Ishikawa (cell line): ENCODE measurements around the gene NUDT7.

ENCODE experiments used
- CEBPB ChIP-seq: IDR thresholded peaks from 2 replicates; pipeline ENCODE4 v1.6.1; 2012
- CREB1 ChIP-seq: IDR thresholded peaks from 2 replicates; pipeline ENCODE4 v1.6.1; 2012; ENCODE audit warnings: low read depth
- EGR1 ChIP-seq: IDR thresholded peaks from 2 replicates; pipeline ENCODE4 v1.6.1; 2012
- EP300 ChIP-seq: IDR thresholded peaks from 2 replicates; pipeline ENCODE4 v1.6.1; 2012; ENCODE audit warnings: borderline replicate concordance
- FOXM1 ChIP-seq: IDR thresholded peaks from 2 replicates; pipeline ENCODE4 v1.6.1; 2012; ENCODE audit warnings: low read depth, borderline replicate concordance
- MAX ChIP-seq: IDR thresholded peaks from 2 replicates; pipeline ENCODE4 v1.6.1; 2012
- NFIC ChIP-seq: IDR thresholded peaks from 2 replicates; pipeline ENCODE4 v1.6.1; 2012
- RAD21 ChIP-seq: IDR thresholded peaks from 2 replicates; pipeline ENCODE4 v1.6.1; 2012; ENCODE audit warnings: low read depth
- REST ChIP-seq: IDR thresholded peaks from 2 replicates; pipeline ENCODE4 v1.6.1; 2012; ENCODE audit warnings: low read depth, mild to moderate bottlenecking
- TAF1 ChIP-seq: IDR thresholded peaks from 2 replicates; pipeline ENCODE4 v1.6.1; 2012; ENCODE audit warnings: low read depth, mild to moderate bottlenecking
- TCF12 ChIP-seq: IDR thresholded peaks from 2 replicates; pipeline ENCODE4 v1.6.1; 2012; ENCODE audit warnings: low read depth
- TEAD4 ChIP-seq: IDR thresholded peaks from 2 replicates; pipeline ENCODE4 v1.6.1; 2012
- USF1 ChIP-seq: IDR thresholded peaks from 2 replicates; pipeline ENCODE4 v1.6.1; 2012
- YY1 ChIP-seq: IDR thresholded peaks from 2 replicates; pipeline ENCODE4 v1.6.1; 2012; ENCODE audit warnings: low read depth
- ZBTB7A ChIP-seq: IDR thresholded peaks from 2 replicates; pipeline ENCODE4 v1.6.1; 2012; ENCODE audit warnings: low read depth

NUDT7 gene

GRCh38 chr16:77723108-77723514, 797 bp downstream of the NUDT7 start:
- TF ChIP-seq EP300 (no peak), CREB1 (no peak), EGR1 (no peak), TAF1 (no peak), USF1 (no peak), TEAD4 (no peak), TCF12 (no peak), REST (no peak), FOXM1 (no peak), MAX (no peak), RAD21 (no peak), CEBPB (no peak)

GRCh38 chr16:77724174-77724573, 1.9 kb downstream of the NUDT7 start:
- no peak for TF ChIP-seq TAF1
- no peak for TF ChIP-seq YY1
- no peak for TF ChIP-seq MAX
- TF ChIP-seq CREB1 = no peak
- no peak for TF ChIP-seq RAD21
- no peak for TF ChIP-seq EGR1
- TF ChIP-seq USF1 = no peak
- no peak for TF ChIP-seq TCF12
- no peak for TF ChIP-seq FOXM1
- TF ChIP-seq CEBPB = no peak
- TF ChIP-seq REST = no peak
- TF ChIP-seq EP300 = no peak

GRCh38 chr16:77729951-77730350, 7.6 kb downstream of the NUDT7 start:
- TF ChIP-seq FOXM1 (no peak), NFIC (no peak), EP300 (no peak), TAF1 (no peak), RAD21 (no peak), TCF12 (no peak), CEBPB (no peak), MAX (no peak)

- TF ChIP-seq FOXM1 (no peak), TCF12 (no peak), RAD21 (no peak), REST (no peak), EP300 (no peak), CEBPB (no peak), ZBTB7A (no peak), TAF1 (no peak), EGR1 (no peak), TEAD4 (no peak), CREB1 (no peak), YY1 (no peak), MAX (no peak), NFIC (no peak), USF1 (no peak)
Observed at GRCh38 chr16:77732241-77732946, 10.1 kb downstream of the NUDT7 start.
